Ureter (tissue), 1 donor: ENCODE measurements around the gene LAMP1. TPM values are rescaled to one million over a fixed set of nuclear protein-coding genes. Genes with fewer than 3 reads are reported as not detected.
"Not testable (repeated sequence)": the region's sequence is repeated elsewhere in the genome, so short reads cannot be mapped to it uniquely, and the experiment has no call there.

Experiments
- DNase-seq: peaks from one replicate; pipeline ENCODE4 v3.0.0-alpha.2; 2020; ENCODE audit warnings: low spot score
- total RNA-seq: library from RNA; stranded (reverse); gene quantifications from one replicate; pipeline ENCODE4 v1.2.4, GENCODE V29; 2023
- donor health status: DM: yes; HTN: yes; CAD: no.

Gene LAMP1
- total RNA-seq, 1 donor from 2014 or later: 223 TPM

DNA sequence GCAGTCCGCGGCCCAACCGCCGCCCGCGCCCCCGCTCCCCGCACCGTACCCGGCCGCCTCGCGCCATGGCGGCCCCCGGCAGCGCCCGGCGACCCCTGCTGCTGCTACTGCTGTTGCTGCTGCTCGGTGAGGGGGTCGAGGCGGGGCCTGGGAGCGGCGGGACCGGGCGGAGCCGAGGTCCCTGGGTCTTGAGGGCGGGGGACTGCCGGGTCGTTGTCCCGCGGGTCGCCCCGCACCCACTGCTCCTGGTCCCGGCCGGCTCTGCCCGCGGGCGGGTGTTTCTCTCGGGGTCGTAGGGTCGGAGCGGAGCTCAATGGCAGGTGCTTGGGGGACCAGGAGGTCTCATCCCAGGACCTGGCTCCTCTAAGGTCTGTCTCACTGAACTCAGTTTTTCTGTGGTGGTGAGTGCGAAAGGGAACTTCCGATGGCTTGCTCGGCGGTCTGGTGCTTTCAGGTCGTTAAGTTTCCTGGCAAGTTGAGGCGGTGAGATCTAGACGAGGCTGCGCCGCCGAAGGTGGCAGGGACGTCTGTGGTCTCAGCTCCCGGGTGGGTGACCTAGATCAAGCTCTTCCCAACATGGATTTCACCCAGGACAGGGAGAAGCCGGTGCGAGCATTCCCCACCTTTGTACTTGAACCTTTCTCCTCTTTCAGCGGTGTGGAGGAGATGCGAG is 467 bp downstream of the LAMP1 start:
- DNase-seq: no peak

DNA sequence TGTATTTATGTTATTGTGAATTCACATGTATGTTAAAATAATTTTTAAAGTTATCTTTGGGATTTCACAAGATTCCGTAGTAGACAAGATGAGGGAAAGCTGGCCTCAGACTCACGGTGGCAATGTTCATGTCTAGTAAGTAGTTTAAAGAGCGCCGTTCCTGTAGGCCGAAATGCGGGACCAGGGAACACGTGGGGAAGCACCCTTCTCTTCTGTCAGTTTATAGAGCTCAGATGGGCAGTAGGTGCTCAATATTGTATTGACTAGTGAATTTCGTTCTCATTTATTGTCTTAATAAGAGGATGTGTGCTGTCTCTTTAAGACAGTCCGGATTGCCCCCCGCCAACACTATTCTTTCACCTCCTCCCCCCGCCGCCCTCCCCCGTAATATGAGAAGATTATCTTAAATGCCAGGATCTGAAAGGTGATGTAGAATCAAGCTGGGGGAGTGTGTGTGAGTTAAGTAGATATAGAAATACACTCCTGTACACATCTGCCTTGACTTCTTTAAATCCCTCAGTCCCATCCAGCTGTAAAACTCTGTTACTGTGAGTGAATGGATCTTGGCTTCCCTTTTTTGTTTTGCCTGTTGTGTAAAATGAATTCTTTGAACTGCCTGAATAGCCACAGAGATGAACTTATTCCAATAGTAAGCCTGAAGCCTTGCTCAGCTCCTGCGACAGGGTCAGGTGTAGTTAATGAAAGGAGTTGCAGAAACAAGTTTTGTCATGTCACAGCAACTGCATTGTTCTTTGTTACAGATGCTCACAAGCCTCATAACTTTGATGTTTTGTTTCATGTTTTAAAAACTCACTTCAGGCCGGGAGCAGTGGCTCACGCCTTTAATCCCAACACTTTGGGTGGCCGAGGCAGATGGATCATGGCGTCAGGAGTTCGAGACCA is 1.3 kb downstream of the LAMP1 start:
- DNase-seq: no peak

DNA sequence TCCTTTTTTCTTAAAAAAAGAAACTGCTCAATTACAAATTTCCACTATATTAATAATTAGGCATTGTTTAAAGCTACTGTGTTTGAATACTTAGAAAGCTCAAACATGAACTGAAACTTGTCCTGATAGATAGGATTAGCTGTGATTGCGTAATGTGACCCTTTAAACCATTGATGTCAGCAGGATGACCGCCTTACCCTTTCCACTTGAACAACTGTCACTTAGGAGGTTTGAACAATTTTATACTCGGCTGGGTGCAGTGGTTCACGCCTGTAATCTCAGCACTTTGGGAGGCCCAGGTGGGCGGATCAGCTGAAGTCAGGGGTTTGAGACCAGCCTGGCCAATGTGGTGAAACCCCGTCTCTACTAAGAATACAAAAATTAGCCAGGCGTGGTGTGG is 2.9 kb downstream of the LAMP1 start:
- no peak for DNase-seq

DNA sequence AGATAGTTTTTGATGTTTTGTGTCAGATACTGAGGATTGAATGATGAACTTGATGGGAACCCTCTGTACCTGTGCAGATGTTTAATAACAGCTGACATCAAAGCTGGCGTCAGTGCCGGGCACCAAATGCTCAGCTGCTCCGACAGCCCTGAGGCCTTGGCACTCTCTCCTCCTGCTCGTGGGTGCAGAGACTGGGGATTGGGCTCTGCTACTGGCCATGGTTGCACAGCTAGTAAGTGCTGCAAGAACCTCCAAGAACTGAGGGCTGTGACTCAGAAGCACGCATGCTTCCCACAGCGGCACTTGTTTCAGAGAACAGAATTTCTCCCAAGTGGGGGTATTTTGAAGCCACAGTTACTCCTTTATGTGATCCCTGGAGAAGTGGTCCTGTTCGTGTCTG is 5.9 kb downstream of the LAMP1 start:
- DNase-seq: no peak

DNA sequence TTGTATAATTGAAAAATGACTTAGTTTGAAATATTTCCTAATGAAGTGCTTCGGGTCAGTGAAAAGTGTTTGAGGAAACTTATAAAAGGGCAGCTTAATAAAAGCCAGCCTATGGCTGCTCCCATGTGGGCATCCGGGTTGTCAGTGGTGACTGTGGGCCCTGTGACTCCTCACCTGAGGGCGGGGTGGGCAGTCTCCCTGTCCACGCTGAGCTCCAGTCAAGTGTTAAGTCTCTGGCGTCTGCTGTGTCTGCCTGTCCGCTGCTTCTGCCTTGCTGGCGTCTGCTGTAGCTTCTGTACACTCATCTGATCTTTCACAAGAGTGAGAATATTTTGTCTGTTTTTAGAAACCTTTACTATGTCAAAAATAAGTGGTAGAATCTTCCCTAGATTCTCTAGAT is 7.1 kb downstream of the LAMP1 start:
- no peak for DNase-seq

DNA sequence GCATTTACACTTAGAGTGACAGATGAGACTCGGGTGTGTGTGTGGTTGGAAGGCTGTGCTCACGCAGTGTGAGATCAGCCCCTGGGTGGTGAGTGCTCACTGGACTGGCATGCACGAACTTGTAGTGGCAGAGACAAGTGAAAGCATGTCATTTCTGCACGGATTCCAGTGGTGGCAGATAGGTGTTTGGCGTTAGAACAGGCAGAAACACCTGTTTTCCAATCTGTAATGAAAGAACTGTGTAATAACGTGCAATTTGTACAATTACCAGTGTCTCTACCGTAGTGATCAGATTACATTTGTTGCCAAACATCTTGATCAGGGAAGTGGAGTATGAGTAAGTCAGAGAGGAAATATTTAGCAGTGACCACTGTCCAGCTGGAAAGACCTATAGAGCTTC is 8.2 kb downstream of the LAMP1 start:
- no peak for DNase-seq

DNA sequence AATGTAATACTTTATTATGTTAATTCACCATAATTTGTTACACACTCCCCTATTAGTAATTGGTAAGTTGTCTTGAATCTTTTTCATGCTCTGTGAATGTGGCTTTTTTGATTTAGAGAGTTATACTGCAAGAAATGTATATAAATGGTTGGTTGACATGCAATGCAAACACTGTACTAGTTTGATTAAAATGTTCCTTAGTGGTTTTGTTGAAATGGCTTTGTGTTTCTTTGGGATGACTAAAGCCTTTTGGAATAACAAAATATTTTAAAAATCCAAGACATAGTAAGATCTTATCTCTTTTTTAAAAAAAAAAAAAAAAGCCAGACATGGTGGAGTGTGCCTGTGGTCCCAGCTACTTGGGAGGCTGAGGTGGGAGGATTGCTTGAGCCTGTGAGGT is 10.5 kb downstream of the LAMP1 start:
- no peak for DNase-seq

DNA sequence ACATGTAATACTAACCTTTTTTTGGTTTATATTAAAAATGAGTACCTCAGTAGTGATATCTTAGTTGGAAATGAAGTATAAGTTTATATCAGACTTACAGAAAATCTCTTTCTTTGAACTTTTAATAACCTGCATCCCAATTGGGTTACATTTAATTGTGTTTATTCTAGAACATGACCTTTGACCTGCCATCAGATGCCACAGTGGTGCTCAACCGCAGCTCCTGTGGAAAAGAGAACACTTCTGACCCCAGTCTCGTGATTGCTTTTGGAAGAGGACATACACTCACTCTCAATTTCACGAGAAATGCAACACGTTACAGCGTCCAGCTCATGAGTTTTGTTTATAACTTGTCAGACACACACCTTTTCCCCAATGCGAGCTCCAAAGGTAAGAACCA is 12.4 kb downstream of the LAMP1 start:
- no peak for DNase-seq

DNA sequence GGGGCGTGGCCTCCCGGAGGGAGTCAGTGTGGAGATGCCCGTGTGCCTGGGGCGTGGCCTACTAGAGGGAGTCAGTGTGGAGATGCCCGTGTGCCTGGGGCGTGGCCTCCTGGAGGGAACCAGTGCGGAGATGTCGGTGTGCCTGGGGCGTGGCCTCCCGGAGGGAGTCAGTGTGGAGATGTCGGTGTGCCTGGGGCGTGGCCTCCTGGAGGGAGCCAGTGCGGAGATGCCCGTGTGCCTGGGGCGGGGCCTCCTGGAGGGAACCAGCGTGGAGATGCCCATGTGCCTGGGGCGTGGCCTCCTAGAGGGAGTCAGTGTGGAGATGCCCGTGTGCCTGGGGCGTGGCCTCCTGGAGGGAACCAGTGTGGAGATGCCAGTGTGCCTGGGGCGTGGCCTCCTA is 17.1 kb downstream of the LAMP1 start:
- not testable (repeated sequence) for DNase-seq

DNA sequence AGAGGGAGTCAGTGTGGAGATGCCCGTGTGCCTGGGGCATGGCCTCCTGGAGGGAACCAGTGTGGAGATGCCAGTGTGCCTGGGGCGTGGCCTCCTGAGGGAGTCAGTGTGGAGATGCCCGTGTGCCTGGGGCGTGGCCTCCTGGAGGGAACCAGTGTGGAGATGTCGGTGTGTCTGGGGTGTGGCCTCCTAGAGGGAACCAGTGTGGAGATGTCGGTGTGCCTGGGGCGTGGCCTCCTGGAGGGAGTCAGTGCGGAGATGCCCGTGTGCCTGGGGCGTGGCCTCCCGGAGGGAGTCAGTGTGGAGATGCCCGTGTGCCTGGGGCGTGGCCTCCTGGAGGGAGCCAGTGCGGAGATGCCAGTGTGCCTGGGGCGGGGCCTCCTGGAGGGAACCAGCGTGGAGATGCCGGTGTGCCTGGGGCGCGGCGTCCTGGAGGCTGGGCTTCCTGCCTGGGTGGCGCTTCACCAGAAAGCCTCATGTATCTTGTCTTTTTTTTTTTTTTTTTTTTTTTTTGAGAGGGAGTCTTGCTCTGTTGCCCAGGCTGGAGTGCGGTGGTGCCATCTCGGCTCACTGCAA is 17.9 kb downstream of the LAMP1 start:
- not testable (repeated sequence) for DNase-seq

DNA sequence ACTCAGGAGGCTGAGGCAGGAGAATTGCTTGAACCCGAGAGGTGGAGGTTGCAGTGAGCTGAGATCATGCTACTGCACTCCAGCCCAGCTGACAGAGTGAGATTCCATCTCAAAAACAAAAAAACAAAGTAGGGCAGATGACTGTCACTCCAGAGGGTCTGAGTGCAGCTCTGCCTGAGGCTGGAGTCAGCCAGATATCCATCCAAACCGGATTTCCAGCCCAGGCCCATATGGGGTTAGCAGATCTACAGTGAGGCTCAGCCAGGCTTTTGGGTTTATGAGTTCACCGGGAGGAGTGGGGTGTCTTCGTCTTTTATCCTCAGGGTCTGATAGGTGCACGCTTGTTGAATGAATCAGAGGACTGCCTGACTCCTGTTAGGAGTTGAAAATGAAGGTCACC is 19.0 kb downstream of the LAMP1 start:
- no peak for DNase-seq

DNA sequence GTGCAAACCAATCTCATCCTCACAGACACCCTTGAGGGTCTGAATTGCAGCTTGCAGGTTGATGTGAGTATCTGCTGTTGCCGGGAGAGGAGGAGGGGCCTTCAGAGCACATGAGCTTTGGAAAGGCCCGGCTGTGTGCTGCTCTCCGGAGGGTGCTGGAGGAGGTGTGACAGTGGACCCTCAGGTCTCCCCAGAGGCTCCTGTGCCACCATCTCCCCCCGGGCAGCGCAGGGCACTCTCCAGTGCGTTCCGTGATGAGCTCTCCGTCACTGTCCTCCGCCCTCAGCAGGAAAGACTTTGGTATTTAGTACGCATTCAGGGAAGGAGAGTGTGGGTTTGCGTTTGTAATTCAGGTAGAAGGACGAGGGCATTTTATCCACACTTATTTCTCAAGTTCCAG is 20.0 kb downstream of the LAMP1 start:
- DNase-seq: no peak

DNA sequence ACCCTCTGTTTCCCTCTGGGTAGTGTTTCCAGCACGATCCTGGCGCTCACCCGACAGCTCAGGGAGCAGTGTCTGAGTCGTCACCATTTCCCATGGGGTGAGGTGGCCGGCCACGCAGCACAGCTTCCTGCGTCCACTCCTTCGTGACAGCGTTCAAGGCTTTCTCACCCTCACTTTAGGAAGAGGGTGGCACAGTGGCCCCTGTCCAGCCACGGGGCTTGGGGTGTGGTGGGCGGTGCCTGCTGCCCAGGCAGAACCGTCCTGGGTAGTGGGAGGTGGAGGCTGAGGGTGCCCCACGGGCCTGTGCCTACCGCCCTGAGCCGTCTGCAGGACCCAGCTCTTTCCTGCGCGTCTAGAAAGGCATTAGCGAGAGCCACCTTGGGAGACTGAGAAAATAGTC is 21.9 kb downstream of the LAMP1 start:
- DNase-seq: no peak

DNA sequence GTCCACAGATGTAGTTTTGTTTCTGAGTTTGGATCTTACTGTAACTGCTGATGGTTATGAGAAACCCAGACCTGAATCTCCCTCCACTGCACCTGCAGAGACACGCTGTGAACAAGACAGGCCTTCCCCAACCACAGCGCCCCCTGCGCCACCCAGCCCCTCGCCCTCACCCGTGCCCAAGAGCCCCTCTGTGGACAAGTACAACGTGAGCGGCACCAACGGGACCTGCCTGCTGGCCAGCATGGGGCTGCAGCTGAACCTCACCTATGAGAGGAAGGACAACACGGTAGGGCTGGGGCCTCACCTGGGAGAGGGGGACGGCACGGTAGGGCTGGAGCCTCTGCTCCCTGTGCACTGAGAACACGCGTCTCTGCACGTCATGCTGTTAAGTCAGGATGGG is 22.3 kb downstream of the LAMP1 start:
- no peak for DNase-seq

DNA sequence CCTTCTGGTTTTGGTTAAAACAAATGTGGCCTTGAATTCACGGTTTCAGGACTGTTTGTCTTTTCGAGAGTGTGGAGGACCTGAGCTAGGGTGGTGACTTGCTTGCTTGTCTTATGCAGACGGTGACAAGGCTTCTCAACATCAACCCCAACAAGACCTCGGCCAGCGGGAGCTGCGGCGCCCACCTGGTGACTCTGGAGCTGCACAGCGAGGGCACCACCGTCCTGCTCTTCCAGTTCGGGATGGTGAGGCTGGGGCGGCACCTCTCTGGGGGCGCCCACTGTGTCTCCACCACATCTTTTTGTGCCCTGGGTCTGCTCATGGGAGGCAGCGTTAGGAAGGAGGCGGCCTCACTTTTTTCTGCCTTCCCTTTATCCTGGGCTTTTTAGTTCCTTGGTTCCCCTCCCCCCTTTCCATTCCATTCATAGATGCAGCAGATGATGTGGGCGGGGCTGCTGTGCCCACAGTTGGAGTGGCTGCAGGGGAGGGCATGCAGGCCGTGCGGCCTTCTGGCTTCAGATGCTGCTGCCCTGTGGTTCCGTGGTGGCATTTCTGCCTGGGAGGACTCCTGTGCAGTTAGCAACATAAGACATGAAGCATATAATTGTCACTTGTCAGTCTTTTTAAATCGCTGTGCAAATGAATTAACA is 23.3 kb downstream of the LAMP1 start:
- DNase-seq: no peak

DNA sequence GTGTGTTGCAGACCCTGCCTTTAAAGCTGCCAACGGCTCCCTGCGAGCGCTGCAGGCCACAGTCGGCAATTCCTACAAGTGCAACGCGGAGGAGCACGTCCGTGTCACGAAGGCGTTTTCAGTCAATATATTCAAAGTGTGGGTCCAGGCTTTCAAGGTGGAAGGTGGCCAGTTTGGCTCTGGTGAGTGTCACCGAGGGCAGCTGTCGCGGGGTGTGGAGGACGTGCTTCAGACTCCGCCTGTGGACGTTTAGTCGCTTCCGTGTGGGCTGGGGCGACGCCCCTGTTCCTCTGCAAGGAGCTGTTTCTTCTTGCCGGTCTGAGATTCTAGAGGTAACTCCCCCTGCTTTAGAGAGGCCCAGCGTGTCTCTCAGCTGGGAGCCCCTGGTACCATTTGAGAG is 24.5 kb downstream of the LAMP1 start:
- DNase-seq: no peak

DNA sequence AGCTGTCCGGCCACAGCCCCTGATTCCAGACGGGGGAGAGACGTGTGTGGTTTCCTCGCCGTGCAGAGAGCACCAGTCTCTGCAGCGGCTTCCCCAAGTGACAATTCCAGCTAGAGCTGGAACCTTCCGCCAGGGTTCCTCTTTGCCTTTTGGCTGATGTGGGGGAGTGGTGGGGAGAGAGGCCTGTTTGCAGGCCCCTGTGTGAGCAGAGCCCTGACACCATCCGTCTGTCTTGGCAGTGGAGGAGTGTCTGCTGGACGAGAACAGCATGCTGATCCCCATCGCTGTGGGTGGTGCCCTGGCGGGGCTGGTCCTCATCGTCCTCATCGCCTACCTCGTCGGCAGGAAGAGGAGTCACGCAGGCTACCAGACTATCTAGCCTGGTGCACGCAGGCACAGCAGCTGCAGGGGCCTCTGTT is 25.0 kb downstream of the LAMP1 start:
- DNase-seq: no peak

DNA sequence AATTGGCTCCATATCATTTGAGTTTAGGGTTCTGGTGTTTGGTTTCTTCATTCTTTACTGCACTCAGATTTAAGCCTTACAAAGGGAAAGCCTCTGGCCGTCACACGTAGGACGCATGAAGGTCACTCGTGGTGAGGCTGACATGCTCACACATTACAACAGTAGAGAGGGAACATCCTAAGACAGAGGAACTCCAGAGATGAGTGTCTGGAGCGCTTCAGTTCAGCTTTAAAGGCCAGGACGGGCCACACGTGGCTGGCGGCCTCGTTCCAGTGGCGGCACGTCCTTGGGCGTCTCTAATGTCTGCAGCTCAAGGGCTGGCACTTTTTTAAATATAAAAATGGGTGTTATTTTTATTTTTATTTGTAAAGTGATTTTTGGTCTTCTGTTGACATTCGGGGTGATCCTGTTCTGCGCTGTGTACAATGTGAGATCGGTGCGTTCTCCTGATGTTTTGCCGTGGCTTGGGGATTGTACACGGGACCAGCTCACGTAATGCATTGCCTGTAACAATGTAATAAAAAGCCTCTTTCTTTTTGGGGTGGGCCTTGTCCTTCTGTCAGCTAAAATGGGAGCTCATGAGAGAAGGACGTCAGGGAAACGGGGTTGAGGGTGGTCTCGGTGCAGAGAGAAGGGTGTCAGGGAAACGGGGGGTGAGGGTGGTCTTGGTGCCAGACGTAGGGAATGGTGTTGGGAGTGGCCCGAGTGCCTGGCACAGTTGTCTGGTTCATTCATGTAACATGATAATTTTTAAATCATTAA is 26.0 kb downstream of the LAMP1 start:
- DNase-seq: no peak

DNA sequence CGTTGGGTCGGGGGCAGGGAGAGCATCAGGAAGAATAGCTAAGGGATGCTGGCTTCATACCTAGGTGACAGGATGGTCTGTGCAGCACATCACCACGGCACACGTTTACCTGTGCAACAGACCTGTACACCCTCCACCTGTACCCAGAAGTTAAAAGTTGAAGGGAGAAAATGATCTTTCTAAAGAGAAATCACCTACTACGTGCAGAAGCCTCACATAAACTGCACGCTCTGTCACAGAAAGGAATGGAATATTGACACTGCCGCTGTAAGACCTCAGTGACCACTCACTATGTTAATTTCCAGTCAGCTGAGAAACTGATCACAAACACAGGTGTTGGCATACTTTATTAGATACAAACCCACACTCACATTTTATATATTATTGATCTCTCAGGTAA is 26.8 kb downstream of the LAMP1 start:
- no peak for DNase-seq

DNA sequence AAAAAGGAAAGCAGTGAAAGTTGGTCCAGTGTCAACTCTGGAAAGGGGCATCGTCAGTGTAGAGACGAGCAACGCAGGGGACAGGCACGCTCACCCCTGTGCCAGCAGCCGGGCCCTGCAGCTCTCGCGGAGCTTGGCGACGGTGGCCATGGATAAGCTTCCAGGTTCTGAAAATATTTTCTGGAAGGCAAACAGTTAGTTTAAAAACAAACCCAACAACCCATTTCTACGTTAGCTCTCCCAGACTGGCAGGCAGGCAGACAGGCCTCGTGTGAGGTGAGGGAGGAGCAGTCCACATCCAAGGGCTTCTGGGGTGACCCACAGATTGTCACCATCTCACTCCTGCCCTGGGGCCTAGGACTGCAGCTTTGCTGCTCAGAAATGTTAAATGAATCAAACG is 27.4 kb downstream of the LAMP1 start:
- no peak for DNase-seq

DNA sequence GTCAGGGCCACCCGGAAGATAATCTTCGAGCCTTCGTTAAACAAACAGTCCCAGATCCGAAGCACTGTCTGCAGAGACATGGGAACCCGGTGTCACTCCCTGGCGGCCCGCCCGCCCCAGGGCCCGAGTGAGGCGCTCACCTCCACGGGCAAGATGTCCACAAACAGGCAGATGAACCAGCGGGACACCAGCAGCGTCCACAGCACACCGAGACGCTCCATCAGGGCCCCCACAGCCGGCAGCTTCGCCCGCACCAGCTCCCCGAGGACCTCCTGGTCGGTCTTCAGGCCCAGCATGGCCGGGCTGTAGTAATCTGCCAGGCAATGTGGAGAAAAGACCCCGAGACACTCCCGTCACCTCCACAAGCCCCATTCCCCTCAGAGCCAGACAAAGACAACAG is 28.7 kb downstream of the LAMP1 start:
- no peak for DNase-seq

DNA sequence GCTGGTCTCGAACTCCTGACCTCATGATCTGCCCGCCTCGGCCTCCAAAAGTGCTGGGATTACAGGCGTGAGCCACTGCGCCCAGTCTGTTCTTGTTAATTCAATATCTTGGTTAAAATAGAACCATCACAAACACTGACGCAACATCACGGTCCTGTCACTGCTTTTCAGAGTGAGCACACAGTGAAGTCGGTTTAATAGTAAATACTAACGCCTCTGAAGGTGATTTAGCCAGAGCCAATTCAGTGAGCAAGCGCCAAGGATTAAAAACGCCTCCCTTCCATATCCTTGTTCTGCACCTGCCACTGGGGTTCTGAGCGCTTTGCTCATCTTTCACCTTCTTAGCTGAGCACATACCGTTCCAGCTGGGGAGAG is 30.3 kb downstream of the LAMP1 start:
- DNase-seq: no peak
